HL-60 (cell line): ENCODE results near the gene CALML3.

ENCODE experiments used
- GABPA ChIP-seq: IDR thresholded peaks from 2 replicates; pipeline ENCODE4 v1.6.1; 2012; ENCODE audit warnings: low read depth
- POLR2AphosphoS5 ChIP-seq: IDR thresholded peaks from 2 replicates; pipeline ENCODE4 v1.6.1; 2012; ENCODE audit warnings: low read depth
- TF ChIP-seq, protein P1 (sequence below): IDR thresholded peaks from one replicate; pipeline ENCODE4 v1.5.1; 2011; ENCODE audit warnings: low read length, control low read depth, inconsistent platforms; ENCODE audit not compliant: insufficient read depth
- TF ChIP-seq, protein P2 (sequence below): IDR thresholded peaks from 2 replicates; pipeline ENCODE4 v1.6.1; 2012; ENCODE audit warnings: low read depth; ENCODE audit not compliant: insufficient replicate concordance

DNA sequence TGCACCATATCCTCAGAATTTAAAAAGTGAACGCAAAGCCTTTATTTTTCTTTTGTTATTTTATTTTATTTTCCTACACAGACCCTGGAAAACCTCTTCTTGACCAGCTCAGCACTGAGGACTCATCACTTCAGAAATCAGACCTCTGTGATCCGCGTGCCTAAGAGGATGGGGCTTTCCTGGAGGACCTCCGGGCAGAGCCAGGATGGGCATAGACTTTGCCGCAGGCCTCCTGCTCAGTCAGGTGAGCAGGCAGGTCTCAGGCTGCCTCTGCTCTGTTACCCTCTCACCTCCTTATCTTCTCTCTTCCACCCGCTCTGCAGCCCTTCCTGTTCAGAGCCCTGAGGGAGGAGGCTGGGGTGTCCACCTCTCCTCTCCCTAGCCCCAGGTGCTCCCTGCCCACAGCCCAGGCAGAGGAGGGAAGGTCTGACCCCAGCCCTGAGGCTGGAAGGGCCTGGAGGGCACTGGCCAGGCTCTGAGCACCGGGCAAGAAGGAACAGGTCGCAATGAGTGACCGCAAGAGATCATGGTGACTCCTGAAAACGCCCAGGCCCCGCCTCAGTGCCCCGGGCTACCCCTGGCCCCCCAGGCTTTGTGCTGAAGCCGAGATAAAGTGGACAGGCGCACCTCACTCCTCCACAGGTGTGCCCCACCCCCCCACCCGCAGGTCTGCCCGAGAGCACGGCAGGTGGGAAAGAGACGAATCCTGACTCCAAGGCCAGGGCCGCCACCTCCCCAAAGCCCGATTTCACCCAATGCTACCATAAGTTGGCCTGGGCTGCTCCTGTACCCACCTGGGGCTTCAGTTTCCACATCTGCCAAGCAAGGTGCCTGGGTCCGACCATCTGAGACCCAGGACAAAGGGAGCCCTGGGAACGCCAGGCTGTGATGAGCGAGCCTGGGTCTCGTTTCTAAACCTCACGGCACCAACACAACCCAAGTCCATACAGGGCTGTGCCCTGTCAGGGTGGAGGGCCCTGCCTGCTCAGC, 28.2 kb upstream of the CALML3 start:
- TF ChIP-seq, protein P1, sequence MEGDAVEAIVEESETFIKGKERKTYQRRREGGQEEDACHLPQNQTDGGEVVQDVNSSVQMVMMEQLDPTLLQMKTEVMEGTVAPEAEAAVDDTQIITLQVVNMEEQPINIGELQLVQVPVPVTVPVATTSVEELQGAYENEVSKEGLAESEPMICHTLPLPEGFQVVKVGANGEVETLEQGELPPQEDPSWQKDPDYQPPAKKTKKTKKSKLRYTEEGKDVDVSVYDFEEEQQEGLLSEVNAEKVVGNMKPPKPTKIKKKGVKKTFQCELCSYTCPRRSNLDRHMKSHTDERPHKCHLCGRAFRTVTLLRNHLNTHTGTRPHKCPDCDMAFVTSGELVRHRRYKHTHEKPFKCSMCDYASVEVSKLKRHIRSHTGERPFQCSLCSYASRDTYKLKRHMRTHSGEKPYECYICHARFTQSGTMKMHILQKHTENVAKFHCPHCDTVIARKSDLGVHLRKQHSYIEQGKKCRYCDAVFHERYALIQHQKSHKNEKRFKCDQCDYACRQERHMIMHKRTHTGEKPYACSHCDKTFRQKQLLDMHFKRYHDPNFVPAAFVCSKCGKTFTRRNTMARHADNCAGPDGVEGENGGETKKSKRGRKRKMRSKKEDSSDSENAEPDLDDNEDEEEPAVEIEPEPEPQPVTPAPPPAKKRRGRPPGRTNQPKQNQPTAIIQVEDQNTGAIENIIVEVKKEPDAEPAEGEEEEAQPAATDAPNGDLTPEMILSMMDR = no peak
- TF ChIP-seq POLR2AphosphoS5 (no peak), GABPA (no peak)
- TF ChIP-seq, protein P2, sequence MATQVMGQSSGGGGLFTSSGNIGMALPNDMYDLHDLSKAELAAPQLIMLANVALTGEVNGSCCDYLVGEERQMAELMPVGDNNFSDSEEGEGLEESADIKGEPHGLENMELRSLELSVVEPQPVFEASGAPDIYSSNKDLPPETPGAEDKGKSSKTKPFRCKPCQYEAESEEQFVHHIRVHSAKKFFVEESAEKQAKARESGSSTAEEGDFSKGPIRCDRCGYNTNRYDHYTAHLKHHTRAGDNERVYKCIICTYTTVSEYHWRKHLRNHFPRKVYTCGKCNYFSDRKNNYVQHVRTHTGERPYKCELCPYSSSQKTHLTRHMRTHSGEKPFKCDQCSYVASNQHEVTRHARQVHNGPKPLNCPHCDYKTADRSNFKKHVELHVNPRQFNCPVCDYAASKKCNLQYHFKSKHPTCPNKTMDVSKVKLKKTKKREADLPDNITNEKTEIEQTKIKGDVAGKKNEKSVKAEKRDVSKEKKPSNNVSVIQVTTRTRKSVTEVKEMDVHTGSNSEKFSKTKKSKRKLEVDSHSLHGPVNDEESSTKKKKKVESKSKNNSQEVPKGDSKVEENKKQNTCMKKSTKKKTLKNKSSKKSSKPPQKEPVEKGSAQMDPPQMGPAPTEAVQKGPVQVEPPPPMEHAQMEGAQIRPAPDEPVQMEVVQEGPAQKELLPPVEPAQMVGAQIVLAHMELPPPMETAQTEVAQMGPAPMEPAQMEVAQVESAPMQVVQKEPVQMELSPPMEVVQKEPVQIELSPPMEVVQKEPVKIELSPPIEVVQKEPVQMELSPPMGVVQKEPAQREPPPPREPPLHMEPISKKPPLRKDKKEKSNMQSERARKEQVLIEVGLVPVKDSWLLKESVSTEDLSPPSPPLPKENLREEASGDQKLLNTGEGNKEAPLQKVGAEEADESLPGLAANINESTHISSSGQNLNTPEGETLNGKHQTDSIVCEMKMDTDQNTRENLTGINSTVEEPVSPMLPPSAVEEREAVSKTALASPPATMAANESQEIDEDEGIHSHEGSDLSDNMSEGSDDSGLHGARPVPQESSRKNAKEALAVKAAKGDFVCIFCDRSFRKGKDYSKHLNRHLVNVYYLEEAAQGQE = no peak
